H9 (cell line): ENCODE data around the gene CTIF. TPM values are rescaled to one million over a fixed set of nuclear protein-coding genes. Genes with fewer than 3 reads are reported as not detected.

Source experiments
- DNase-seq: peaks from one replicate; pipeline ENCODE4 v3.0.0-alpha.2; 2017
- H2AFZ ChIP-seq: one replicate; pipeline ENCODE4 v1.6.1; 2013; ENCODE audit warnings: mild to moderate bottlenecking, low read length, control low read depth, moderate library complexity
- H2AK5ac ChIP-seq: 2 replicates; pipeline ENCODE4 v1.6.1; 2013; ENCODE audit warnings: low read length, control low read depth, mixed read lengths; ENCODE audit not compliant: insufficient read length
- H2BK120ac ChIP-seq: one replicate; pipeline ENCODE4 v1.6.1; 2013; ENCODE audit warnings: low read depth, mild to moderate bottlenecking, low read length, control low read depth, inconsistent platforms; ENCODE audit not compliant: poor library complexity, severe bottlenecking
- H2BK12ac ChIP-seq: 2 replicates; pipeline ENCODE4 v1.6.1; 2013; ENCODE audit warnings: low read length, control low read depth, mixed read lengths, low read depth; ENCODE audit not compliant: insufficient read length
- H2BK15ac ChIP-seq: 2 replicates; pipeline ENCODE4 v1.6.1; 2013; ENCODE audit warnings: low read depth, low read length, control low read depth
- H2BK20ac ChIP-seq: one replicate; pipeline ENCODE4 v1.6.1; 2013; ENCODE audit warnings: low read depth, mild to moderate bottlenecking, low read length, control low read depth, inconsistent platforms; ENCODE audit not compliant: poor library complexity, severe bottlenecking
- H2BK5ac ChIP-seq: 2 replicates; pipeline ENCODE4 v1.6.1; 2013; ENCODE audit warnings: low read length, control low read depth, mixed read lengths; ENCODE audit not compliant: insufficient read length
- H3K14ac ChIP-seq: 2 replicates; pipeline ENCODE4 v1.6.1; 2013; ENCODE audit warnings: low read length, control low read depth; ENCODE audit not compliant: insufficient read depth
- H3K18ac ChIP-seq: 2 replicates; pipeline ENCODE4 v1.6.1; 2013; ENCODE audit warnings: low read depth, mild to moderate bottlenecking, mixed read lengths, low read length, control low read depth; ENCODE audit not compliant: insufficient read length
- H3K23ac ChIP-seq: 2 replicates; pipeline ENCODE4 v1.6.1; 2013; ENCODE audit warnings: low read length, control low read depth, mixed read lengths, low read depth; ENCODE audit not compliant: insufficient read length
- H3K23me2 ChIP-seq: 2 replicates; pipeline ENCODE4 v1.6.1; 2013; ENCODE audit warnings: low read depth, mild to moderate bottlenecking, mixed read lengths, low read length, control low read depth; ENCODE audit not compliant: insufficient read length, poor library complexity, severe bottlenecking
- H3K27ac ChIP-seq: 2 replicates; pipeline ENCODE4 v1.5.1; 2013; ENCODE audit warnings: low read length, control low read depth, mixed read lengths, low read depth; ENCODE audit not compliant: insufficient read length
- H3K27me3 ChIP-seq: 2 replicates; pipeline ENCODE4 v1.6.1; 2013; ENCODE audit warnings: low read length, control low read depth, inconsistent platforms; ENCODE audit not compliant: insufficient read depth
- H3K4ac ChIP-seq: 2 replicates; pipeline ENCODE4 v1.6.1; 2013; ENCODE audit warnings: low read depth, mild to moderate bottlenecking, control low read depth, inconsistent platforms, low read length, moderate library complexity
- H3K4me1 ChIP-seq: 2 replicates; pipeline ENCODE4 v1.6.1; 2013; ENCODE audit warnings: low read length, control low read depth, inconsistent platforms; ENCODE audit not compliant: insufficient read depth
- H3K4me2 ChIP-seq: 2 replicates; pipeline ENCODE4 v1.6.1; 2013; ENCODE audit warnings: low read length, control low read depth, mixed read lengths; ENCODE audit not compliant: insufficient read length, insufficient read depth
- H3K56ac ChIP-seq: 2 replicates; pipeline ENCODE4 v1.6.1; 2013; ENCODE audit warnings: low read depth, mild to moderate bottlenecking, mixed read lengths, low read length, control low read depth; ENCODE audit not compliant: insufficient read length
- H3K79me1 ChIP-seq: 2 replicates; pipeline ENCODE4 v1.6.1; 2013; ENCODE audit warnings: low read depth, mild to moderate bottlenecking, moderate library complexity, low read length, control low read depth, inconsistent platforms; ENCODE audit not compliant: insufficient read depth, poor library complexity, severe bottlenecking
- H3K79me2 ChIP-seq: 2 replicates; pipeline ENCODE4 v1.6.1; 2013; ENCODE audit warnings: low read length, control low read depth, inconsistent platforms; ENCODE audit not compliant: insufficient read depth
- H3K9ac ChIP-seq: 2 replicates; pipeline ENCODE4 v1.6.1; 2013; ENCODE audit warnings: low read length, control low read depth, mixed read lengths; ENCODE audit not compliant: insufficient read length; ENCODE audit errors: extremely low read depth
- H3K9me3 ChIP-seq: one replicate; pipeline ENCODE4 v1.6.1; 2013; ENCODE audit warnings: low read depth, low read length, inconsistent platforms; ENCODE audit not compliant: control insufficient read depth
- H3T11ph ChIP-seq: one replicate; pipeline ENCODE4 v1.6.1; 2013; ENCODE audit warnings: mild to moderate bottlenecking, low read length, control low read depth, inconsistent platforms
- H4K20me1 ChIP-seq: one replicate; pipeline ENCODE4 v1.6.1; 2013; ENCODE audit not compliant: control insufficient read depth, insufficient read length, insufficient read depth
- H4K5ac ChIP-seq: 2 replicates; pipeline ENCODE4 v1.6.1; 2013; ENCODE audit warnings: low read depth, mild to moderate bottlenecking, mixed read lengths, low read length, control low read depth; ENCODE audit not compliant: insufficient read length
- H4K8ac ChIP-seq: replicated peaks from 2 replicates; pipeline ENCODE4 v1.6.1; 2013; ENCODE audit warnings: low read length, control low read depth, mixed read lengths, low read depth; ENCODE audit not compliant: insufficient read length
- H4K91ac ChIP-seq: 2 replicates; pipeline ENCODE4 v1.6.1; 2013; ENCODE audit warnings: low read depth, mild to moderate bottlenecking, moderate library complexity, mixed read lengths, low read length, control low read depth; ENCODE audit not compliant: insufficient read length
- H3K27ac Mint-ChIP-seq, 3 experiments: 2 replicates in 2 of 3; 3 replicates in 1 of 3; pipeline ENCODE4 v1.8.0; 2020 to 2021; ENCODE audit warnings: mixed read lengths in 3 of 3, mild to moderate bottlenecking in 1 of 3, moderate library complexity in 1 of 3
- H3K27me3 Mint-ChIP-seq: 2 replicates; pipeline ENCODE4 v1.8.0; 2021; ENCODE audit warnings: low read depth, mild to moderate bottlenecking, moderate library complexity, mixed read lengths
- H3K36me3 Mint-ChIP-seq, 3 experiments: 2 replicates in 2 of 3; 3 replicates in 1 of 3; pipeline ENCODE4 v1.8.0; 2020 to 2021; ENCODE audit warnings: low read depth in 3 of 3, mixed read lengths in 3 of 3; ENCODE audit not compliant: insufficient read depth in 1 of 3
- H3K4me1 Mint-ChIP-seq, 2 experiments: 2 replicates each; pipeline ENCODE4 v1.8.0; 2020; ENCODE audit warnings: mixed read lengths in 2 of 2
- H3K4me3 Mint-ChIP-seq, 2 experiments: 2 replicates in 1 of 2; 3 replicates in 1 of 2; pipeline ENCODE4 v1.8.0; 2020 to 2021; ENCODE audit warnings: mild to moderate bottlenecking in 2 of 2, mixed read lengths in 2 of 2, moderate library complexity in 1 of 2
- H3K9me3 Mint-ChIP-seq, 2 experiments: 2 replicates in 1 of 2; 3 replicates in 1 of 2; pipeline ENCODE4 v1.8.0; 2020; ENCODE audit warnings: mild to moderate bottlenecking in 2 of 2, mixed read lengths in 2 of 2, moderate library complexity in 1 of 2
- WGBS: extraction: QIAGEN DNeasy Blood & Tissue Kit; methylation state at CpG from one replicate; pipeline ENCODE4 v1.1.7; 2013; ENCODE audit warnings: missing lambda C conversion rate, low lambda C conversion rate, mixed read lengths; ENCODE audit not compliant: insufficient read length; ENCODE audit errors: extremely low coverage; 5-methylcytosine and 5-hydroxymethylcytosine counted together
- total RNA-seq: library from RNA; stranded (reverse); gene quantifications from 2 replicates; pipeline ENCODE4 v1.2.1, GENCODE V29; 2021
- TF ChIP-seq, protein P1 (sequence below): fragments of 200-600 bp; sonication (generic); conservative IDR thresholded peaks from 3 replicates; pipeline ENCODE4 v1.8.0; 2021; ENCODE audit warnings: antibody characterized with exemption, mild to moderate bottlenecking

The CTIF gene
- total RNA-seq, 1 experiment from 2014 or later, result 15.8 TPM

GRCh38 chr18:48670751-48671560 lies 132.1 kb downstream of the CTIF start:
- no peak overlapping the region for H3K4me2 ChIP-seq
- no peak overlapping the region for H3T11ph ChIP-seq
- no peak overlapping the region for H2AFZ ChIP-seq
- H3K23me2 ChIP-seq, result no peaks in the 10 kb centered on the region
- no peak overlapping the region for H2BK20ac ChIP-seq
- Mint-ChIP-seq H3K9me3 (peaks cover 13 to 14% of the 10 kb centered on the region in 2 experiments), H3K36me3 (peaks cover 17 to 25% (median 20%) of the 10 kb centered on the region in 3 experiments), H3K27ac (no peak overlapping the region), H3K4me1 (0 out of 4 replicates have a peak, but pooled peaks cover 0 to 4% of the 10 kb centered on the region in 2 experiments), H3K4me3 (no peak overlapping the region), H3K27me3 (no peaks in the 10 kb centered on the region)
- no peak overlapping the region for H3K18ac ChIP-seq
- no peaks in the 10 kb centered on the region for H3K9me3 ChIP-seq
- no peak overlapping the region for H4K8ac ChIP-seq
- no peak overlapping the region for H4K5ac ChIP-seq
- no peak overlapping the region for H2BK5ac ChIP-seq
- no peak for DNase-seq
- no peaks in the 10 kb centered on the region for H3K79me1 ChIP-seq
- no peaks in the 10 kb centered on the region for H3K79me2 ChIP-seq
- no peaks in the 10 kb centered on the region for H4K20me1 ChIP-seq
- no peak overlapping the region for H2BK12ac ChIP-seq
- TF ChIP-seq, protein P1, sequence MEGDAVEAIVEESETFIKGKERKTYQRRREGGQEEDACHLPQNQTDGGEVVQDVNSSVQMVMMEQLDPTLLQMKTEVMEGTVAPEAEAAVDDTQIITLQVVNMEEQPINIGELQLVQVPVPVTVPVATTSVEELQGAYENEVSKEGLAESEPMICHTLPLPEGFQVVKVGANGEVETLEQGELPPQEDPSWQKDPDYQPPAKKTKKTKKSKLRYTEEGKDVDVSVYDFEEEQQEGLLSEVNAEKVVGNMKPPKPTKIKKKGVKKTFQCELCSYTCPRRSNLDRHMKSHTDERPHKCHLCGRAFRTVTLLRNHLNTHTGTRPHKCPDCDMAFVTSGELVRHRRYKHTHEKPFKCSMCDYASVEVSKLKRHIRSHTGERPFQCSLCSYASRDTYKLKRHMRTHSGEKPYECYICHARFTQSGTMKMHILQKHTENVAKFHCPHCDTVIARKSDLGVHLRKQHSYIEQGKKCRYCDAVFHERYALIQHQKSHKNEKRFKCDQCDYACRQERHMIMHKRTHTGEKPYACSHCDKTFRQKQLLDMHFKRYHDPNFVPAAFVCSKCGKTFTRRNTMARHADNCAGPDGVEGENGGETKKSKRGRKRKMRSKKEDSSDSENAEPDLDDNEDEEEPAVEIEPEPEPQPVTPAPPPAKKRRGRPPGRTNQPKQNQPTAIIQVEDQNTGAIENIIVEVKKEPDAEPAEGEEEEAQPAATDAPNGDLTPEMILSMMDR, result no peak
- H2BK120ac ChIP-seq, result no peak overlapping the region
- H3K4ac ChIP-seq, result no peak overlapping the region
- H2BK15ac ChIP-seq, result no peak overlapping the region
- H3K23ac ChIP-seq, result no peak overlapping the region
- no peaks in the 10 kb centered on the region for H3K27me3 ChIP-seq
- H3K4me1 ChIP-seq, result no peaks in the 10 kb centered on the region
- H2AK5ac ChIP-seq, result no peak overlapping the region
- H3K56ac ChIP-seq, result no peak overlapping the region
- H4K91ac ChIP-seq, result no peak overlapping the region
- H3K27ac ChIP-seq, result no peak overlapping the region
- no peak overlapping the region for H3K9ac ChIP-seq
- WGBS, result no CpG with 5 or more reads among the region's 4 CpGs
- no peak overlapping the region for H3K14ac ChIP-seq
